GM23338 (cell line): ENCODE results near the gene METTL14. TPM values are rescaled to one million over a fixed set of nuclear protein-coding genes. Genes with fewer than 3 reads are reported as not detected.

Source experiments
- ATAC-seq: fragments of 200-7000 bp; cut with Tn5 transposase; 3 replicates; pipeline ENCODE4 v1.9.1; 2020
- DNase-seq: peaks from one replicate; pipeline ENCODE4 v3.0.0-alpha.2; 2015; ENCODE audit warnings: low spot score
- H2AFZ ChIP-seq: fragments of 200-600 bp; sonication (generic); 2 replicates; pipeline ENCODE4 v1.8.0; 2016; ENCODE audit warnings: antibody characterized with exemption, mild to moderate bottlenecking, moderate library complexity
- H3F3A ChIP-seq: fragments of 200-600 bp; sonication (generic); replicated peaks from 2 replicates; pipeline ENCODE4 v1.8.0; 2017; ENCODE audit warnings: antibody characterized with exemption, mixed run types, low read depth
- H3K27ac ChIP-seq: fragments of 200-600 bp; sonication (generic); 2 replicates; pipeline ENCODE4 v1.6.1; 2016; ENCODE audit warnings: low read depth
- H3K27me3 ChIP-seq: fragments of 200-600 bp; sonication (generic); 2 replicates; pipeline ENCODE4 v1.8.0; 2016; ENCODE audit warnings: mild to moderate bottlenecking, mixed run types, moderate library complexity; ENCODE audit not compliant: insufficient read depth
- H3K36me3 ChIP-seq: fragments of 200-600 bp; sonication (generic); 2 replicates; pipeline ENCODE4 v1.8.0; 2016; ENCODE audit warnings: mild to moderate bottlenecking; ENCODE audit not compliant: insufficient read depth
- H3K4me1 ChIP-seq: fragments of 200-600 bp; sonication (generic); 2 replicates; pipeline ENCODE4 v1.8.0; 2016; ENCODE audit warnings: mild to moderate bottlenecking, moderate library complexity; ENCODE audit not compliant: insufficient read depth
- H3K4me2 ChIP-seq: fragments of 200-600 bp; sonication (generic); 2 replicates; pipeline ENCODE4 v1.7.1; 2017; ENCODE audit warnings: mixed run types
- H3K4me3 ChIP-seq: fragments of 200-600 bp; sonication (generic); 2 replicates; pipeline ENCODE4 v1.6.1; 2016; ENCODE audit warnings: mixed run types
- H3K79me2 ChIP-seq: fragments of 200-600 bp; sonication (generic); replicated peaks from 2 replicates; pipeline ENCODE4 v1.8.0; 2017; ENCODE audit warnings: mild to moderate bottlenecking; ENCODE audit not compliant: insufficient read depth
- H3K9me2 ChIP-seq: fragments of 200-600 bp; sonication (generic); 2 replicates; pipeline ENCODE4 v1.8.0; 2017; ENCODE audit not compliant: insufficient read depth
- H4K20me1 ChIP-seq: fragments of 200-600 bp; sonication (generic); replicated peaks from 2 replicates; pipeline ENCODE4 v1.8.0; 2017; ENCODE audit warnings: mild to moderate bottlenecking; ENCODE audit not compliant: insufficient read depth
- H3K27ac Mint-ChIP-seq: 2 replicates; pipeline ENCODE4 v1.8.0; 2020; ENCODE audit warnings: inconsistent platforms, mild to moderate bottlenecking, moderate library complexity, mixed read lengths
- H3K27me3 Mint-ChIP-seq: 3 replicates; pipeline ENCODE4 v1.8.0; 2022; ENCODE audit warnings: low read depth, mild to moderate bottlenecking, moderate library complexity, mixed read lengths, inconsistent platforms; ENCODE audit not compliant: insufficient read depth, poor library complexity
- H3K36me3 Mint-ChIP-seq: 3 replicates; pipeline ENCODE4 v1.8.0; 2021; ENCODE audit warnings: low read depth, mild to moderate bottlenecking, inconsistent platforms, moderate library complexity, mixed read lengths
- H3K4me1 Mint-ChIP-seq: 3 replicates; pipeline ENCODE4 v1.8.0; 2020; ENCODE audit warnings: mild to moderate bottlenecking, inconsistent platforms, mixed read lengths
- H3K4me3 Mint-ChIP-seq: 3 replicates; pipeline ENCODE4 v1.8.0; 2021; ENCODE audit warnings: moderate library complexity, mild to moderate bottlenecking, inconsistent platforms, mixed read lengths
- H3K9me3 Mint-ChIP-seq: 3 replicates; pipeline ENCODE4 v1.8.0; 2020; ENCODE audit warnings: moderate library complexity, mild to moderate bottlenecking, inconsistent platforms, mixed read lengths
- CREB1 ChIP-seq: fragments of 250-450 bp; sonication (Bioruptor Pico); IDR thresholded peaks from 2 replicates; pipeline ENCODE4 v1.5.0; 2020; ENCODE audit warnings: low read depth, mild to moderate bottlenecking, moderate library complexity
- EZH2 ChIP-seq: fragments of 200-600 bp; sonication (generic); IDR thresholded peaks from one replicate; pipeline ENCODE4 v1.8.0; 2017; ENCODE audit warnings: antibody characterized with exemption, mild to moderate bottlenecking, low read depth; ENCODE audit not compliant: unreplicated experiment
- EZH2phosphoT487 ChIP-seq: fragments of 200-600 bp; sonication (generic); IDR thresholded peaks from one replicate; pipeline ENCODE4 v1.8.1; 2018; ENCODE audit warnings: antibody characterized with exemption; ENCODE audit not compliant: unreplicated experiment
- JUNB ChIP-seq: IDR thresholded peaks from one replicate; pipeline ENCODE4 v1.6.1; 2016; ENCODE audit warnings: antibody characterized with exemption; ENCODE audit not compliant: unreplicated experiment
- NANOG ChIP-seq: IDR thresholded peaks from 2 replicates; pipeline ENCODE4 v1.6.1; 2016; ENCODE audit warnings: antibody characterized with exemption, borderline replicate concordance
- POLR2AphosphoS5 ChIP-seq: IDR thresholded peaks from 2 replicates; pipeline ENCODE4 v1.6.1; 2016; ENCODE audit warnings: antibody characterized with exemption, low read depth
- STAT1 ChIP-seq: IDR thresholded peaks from one replicate; pipeline ENCODE4 v1.6.1; 2016; ENCODE audit warnings: antibody characterized with exemption; ENCODE audit not compliant: unreplicated experiment
- ZNF114 ChIP-seq: fragments of 250-450 bp; sonication (Bioruptor Pico); IDR thresholded peaks from 2 replicates; pipeline ENCODE4 v1.5.0; 2020; ENCODE audit warnings: mild to moderate bottlenecking, moderate library complexity
- ZNF331 ChIP-seq: fragments of 250-450 bp; sonication (Bioruptor Pico); IDR thresholded peaks from 2 replicates; pipeline ENCODE4 v1.5.0; 2020; ENCODE audit warnings: low read depth, mild to moderate bottlenecking, moderate library complexity
- polyA plus RNA-seq: library from polyadenylated mRNA; unstranded; fragments of >200 nt; fragmentation: Nextera tagmentation; extraction: Ambion mirVana; gene quantifications from 2 replicates; pipeline ENCODE4 v1.2.1, GENCODE V29; 2016
- total RNA-seq: library from RNA; depleted of rRNA; stranded (reverse); fragments of >200 nt; shearing (Covaris generic); gene quantifications from 2 replicates; pipeline ENCODE4 v1.2.3, GENCODE V29; 2014
- TF ChIP-seq, protein P1 (sequence below): IDR thresholded peaks from one replicate; pipeline ENCODE4 v1.6.1; 2018; ENCODE audit warnings: antibody characterized with exemption; ENCODE audit not compliant: unreplicated experiment
- TF ChIP-seq, protein P2 (sequence below): fragments of 250-450 bp; sonication (Bioruptor Pico); IDR thresholded peaks from 2 replicates; pipeline ENCODE4 v1.5.0; 2020; ENCODE audit warnings: mild to moderate bottlenecking, moderate library complexity
- TF ChIP-seq, protein P3 (sequence below), 2 experiments: fragments of 200-600 bp in 1 of 2; sonication (generic) in 1 of 2; conservative IDR thresholded peaks; 2 replicates each; pipeline versions ENCODE4 v1.5.1 to v1.6.1; 2016 to 2017; ENCODE audit warnings: antibody characterized with exemption in 2 of 2, low read depth in 2 of 2, mild to moderate bottlenecking in 2 of 2, moderate library complexity in 1 of 2
- TF ChIP-seq, protein P4 (sequence below): IDR thresholded peaks from 2 replicates; pipeline ENCODE4 v1.6.1; 2016; ENCODE audit warnings: antibody characterized with exemption

The METTL14 gene
- total and polyA plus RNA-seq, 2 experiments from 2014 or later = 39.3 to 56.8 TPM

DNA sequence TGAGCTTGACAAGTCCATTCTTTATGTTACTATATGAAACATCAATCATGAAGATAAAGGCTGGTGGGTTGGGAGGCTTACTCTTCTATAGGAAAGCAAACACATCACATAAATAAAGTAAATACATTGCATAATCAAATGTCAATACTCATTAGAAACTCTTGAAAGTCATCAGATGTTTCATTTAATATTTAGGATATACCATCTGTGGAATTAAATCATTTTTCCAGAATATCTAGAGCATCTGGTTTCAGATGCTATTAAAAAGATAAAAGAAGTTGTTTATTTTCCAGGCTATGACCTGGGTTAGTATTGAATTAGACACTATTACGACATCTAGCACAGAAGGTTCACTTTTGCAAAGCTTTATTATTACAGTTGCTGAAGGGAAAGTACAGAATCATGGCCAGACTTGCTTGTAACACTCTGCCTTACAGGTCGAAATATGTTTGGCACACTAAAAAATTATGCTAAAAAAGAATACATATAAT is 72.6 kb downstream of the METTL14 start:
- Mint-ChIP-seq H3K4me1 (peaks cover 20% of the 10 kb centered on the region; the same call in 2 of the 3 replicates), H3K36me3 (peaks cover 2% of the 10 kb centered on the region; the same call in 2 of the 3 replicates), H3K27me3 (no peaks in the 10 kb centered on the region), H3K4me3 (no peak overlapping the region), H3K27ac (no peak overlapping the region), H3K9me3 (no peaks in the 10 kb centered on the region)
- H3F3A ChIP-seq = no peaks in the 10 kb centered on the region
- H3K4me1 ChIP-seq = peaks cover 10% of the 10 kb centered on the region
- ATAC-seq = no peak
- no peak overlapping the region for H3K4me2 ChIP-seq
- 0 out of 2 replicates have a peak, but pooled peaks cover 4% of the 10 kb centered on the region for H3K36me3 ChIP-seq
- no peaks in the 10 kb centered on the region for H4K20me1 ChIP-seq
- no peaks in the 10 kb centered on the region for H3K27me3 ChIP-seq
- no peaks in the 10 kb centered on the region for H3K9me2 ChIP-seq
- H3K4me3 ChIP-seq = no peak overlapping the region
- DNase-seq = no peak
- TF ChIP-seq ZNF331 = no peak
- TF ChIP-seq, protein P1, sequence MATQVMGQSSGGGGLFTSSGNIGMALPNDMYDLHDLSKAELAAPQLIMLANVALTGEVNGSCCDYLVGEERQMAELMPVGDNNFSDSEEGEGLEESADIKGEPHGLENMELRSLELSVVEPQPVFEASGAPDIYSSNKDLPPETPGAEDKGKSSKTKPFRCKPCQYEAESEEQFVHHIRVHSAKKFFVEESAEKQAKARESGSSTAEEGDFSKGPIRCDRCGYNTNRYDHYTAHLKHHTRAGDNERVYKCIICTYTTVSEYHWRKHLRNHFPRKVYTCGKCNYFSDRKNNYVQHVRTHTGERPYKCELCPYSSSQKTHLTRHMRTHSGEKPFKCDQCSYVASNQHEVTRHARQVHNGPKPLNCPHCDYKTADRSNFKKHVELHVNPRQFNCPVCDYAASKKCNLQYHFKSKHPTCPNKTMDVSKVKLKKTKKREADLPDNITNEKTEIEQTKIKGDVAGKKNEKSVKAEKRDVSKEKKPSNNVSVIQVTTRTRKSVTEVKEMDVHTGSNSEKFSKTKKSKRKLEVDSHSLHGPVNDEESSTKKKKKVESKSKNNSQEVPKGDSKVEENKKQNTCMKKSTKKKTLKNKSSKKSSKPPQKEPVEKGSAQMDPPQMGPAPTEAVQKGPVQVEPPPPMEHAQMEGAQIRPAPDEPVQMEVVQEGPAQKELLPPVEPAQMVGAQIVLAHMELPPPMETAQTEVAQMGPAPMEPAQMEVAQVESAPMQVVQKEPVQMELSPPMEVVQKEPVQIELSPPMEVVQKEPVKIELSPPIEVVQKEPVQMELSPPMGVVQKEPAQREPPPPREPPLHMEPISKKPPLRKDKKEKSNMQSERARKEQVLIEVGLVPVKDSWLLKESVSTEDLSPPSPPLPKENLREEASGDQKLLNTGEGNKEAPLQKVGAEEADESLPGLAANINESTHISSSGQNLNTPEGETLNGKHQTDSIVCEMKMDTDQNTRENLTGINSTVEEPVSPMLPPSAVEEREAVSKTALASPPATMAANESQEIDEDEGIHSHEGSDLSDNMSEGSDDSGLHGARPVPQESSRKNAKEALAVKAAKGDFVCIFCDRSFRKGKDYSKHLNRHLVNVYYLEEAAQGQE = no peak
- TF ChIP-seq, protein P2, sequence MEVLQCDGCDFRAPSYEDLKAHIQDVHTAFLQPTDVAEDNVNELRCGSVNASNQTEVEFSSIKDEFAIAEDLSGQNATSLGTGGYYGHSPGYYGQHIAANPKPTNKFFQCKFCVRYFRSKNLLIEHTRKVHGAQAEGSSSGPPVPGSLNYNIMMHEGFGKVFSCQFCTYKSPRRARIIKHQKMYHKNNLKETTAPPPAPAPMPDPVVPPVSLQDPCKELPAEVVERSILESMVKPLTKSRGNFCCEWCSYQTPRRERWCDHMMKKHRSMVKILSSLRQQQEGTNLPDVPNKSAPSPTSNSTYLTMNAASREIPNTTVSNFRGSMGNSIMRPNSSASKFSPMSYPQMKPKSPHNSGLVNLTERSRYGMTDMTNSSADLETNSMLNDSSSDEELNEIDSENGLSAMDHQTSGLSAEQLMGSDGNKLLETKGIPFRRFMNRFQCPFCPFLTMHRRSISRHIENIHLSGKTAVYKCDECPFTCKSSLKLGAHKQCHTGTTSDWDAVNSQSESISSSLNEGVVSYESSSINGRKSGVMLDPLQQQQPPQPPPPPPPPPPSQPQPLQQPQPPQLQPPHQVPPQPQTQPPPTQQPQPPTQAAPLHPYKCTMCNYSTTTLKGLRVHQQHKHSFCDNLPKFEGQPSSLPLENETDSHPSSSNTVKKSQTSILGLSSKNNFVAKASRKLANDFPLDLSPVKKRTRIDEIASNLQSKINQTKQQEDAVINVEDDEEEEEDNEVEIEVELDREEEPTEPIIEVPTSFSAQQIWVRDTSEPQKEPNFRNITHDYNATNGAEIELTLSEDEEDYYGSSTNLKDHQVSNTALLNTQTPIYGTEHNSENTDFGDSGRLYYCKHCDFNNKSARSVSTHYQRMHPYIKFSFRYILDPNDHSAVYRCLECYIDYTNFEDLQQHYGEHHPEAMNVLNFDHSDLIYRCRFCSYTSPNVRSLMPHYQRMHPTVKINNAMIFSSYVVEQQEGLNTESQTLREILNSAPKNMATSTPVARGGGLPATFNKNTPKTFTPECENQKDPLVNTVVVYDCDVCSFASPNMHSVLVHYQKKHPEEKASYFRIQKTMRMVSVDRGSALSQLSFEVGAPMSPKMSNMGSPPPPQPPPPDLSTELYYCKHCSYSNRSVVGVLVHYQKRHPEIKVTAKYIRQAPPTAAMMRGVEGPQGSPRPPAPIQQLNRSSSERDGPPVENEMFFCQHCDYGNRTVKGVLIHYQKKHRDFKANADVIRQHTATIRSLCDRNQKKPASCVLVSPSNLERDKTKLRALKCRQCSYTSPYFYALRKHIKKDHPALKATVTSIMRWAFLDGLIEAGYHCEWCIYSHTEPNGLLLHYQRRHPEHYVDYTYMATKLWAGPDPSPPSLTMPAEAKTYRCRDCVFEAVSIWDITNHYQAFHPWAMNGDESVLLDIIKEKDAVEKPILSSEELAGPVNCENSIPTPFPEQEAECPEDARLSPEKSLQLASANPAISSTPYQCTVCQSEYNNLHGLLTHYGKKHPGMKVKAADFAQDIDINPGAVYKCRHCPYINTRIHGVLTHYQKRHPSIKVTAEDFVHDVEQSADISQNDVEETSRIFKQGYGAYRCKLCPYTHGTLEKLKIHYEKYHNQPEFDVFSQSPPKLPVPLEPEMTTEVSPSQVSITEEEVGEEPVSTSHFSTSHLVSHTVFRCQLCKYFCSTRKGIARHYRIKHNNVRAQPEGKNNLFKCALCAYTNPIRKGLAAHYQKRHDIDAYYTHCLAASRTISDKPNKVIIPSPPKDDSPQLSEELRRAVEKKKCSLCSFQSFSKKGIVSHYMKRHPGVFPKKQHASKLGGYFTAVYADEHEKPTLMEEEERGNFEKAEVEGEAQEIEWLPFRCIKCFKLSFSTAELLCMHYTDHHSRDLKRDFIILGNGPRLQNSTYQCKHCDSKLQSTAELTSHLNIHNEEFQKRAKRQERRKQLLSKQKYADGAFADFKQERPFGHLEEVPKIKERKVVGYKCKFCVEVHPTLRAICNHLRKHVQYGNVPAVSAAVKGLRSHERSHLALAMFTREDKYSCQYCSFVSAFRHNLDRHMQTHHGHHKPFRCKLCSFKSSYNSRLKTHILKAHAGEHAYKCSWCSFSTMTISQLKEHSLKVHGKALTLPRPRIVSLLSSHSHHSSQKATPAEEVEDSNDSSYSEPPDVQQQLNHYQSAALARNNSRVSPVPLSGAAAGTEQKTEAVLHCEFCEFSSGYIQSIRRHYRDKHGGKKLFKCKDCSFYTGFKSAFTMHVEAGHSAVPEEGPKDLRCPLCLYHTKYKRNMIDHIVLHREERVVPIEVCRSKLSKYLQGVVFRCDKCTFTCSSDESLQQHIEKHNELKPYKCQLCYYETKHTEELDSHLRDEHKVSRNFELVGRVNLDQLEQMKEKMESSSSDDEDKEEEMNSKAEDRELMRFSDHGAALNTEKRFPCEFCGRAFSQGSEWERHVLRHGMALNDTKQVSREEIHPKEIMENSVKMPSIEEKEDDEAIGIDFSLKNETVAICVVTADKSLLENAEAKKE (CRISPR knock-in tag) = no peak
- TF ChIP-seq JUNB = no peak
- TF ChIP-seq ZNF114 = no peak
- TF ChIP-seq, protein P3, sequence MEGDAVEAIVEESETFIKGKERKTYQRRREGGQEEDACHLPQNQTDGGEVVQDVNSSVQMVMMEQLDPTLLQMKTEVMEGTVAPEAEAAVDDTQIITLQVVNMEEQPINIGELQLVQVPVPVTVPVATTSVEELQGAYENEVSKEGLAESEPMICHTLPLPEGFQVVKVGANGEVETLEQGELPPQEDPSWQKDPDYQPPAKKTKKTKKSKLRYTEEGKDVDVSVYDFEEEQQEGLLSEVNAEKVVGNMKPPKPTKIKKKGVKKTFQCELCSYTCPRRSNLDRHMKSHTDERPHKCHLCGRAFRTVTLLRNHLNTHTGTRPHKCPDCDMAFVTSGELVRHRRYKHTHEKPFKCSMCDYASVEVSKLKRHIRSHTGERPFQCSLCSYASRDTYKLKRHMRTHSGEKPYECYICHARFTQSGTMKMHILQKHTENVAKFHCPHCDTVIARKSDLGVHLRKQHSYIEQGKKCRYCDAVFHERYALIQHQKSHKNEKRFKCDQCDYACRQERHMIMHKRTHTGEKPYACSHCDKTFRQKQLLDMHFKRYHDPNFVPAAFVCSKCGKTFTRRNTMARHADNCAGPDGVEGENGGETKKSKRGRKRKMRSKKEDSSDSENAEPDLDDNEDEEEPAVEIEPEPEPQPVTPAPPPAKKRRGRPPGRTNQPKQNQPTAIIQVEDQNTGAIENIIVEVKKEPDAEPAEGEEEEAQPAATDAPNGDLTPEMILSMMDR (conservative IDR thresholded peaks at IDR 0.05; ENCODE audit: low read depth in 2 of 2) = no peak
- TF ChIP-seq, protein P4, sequence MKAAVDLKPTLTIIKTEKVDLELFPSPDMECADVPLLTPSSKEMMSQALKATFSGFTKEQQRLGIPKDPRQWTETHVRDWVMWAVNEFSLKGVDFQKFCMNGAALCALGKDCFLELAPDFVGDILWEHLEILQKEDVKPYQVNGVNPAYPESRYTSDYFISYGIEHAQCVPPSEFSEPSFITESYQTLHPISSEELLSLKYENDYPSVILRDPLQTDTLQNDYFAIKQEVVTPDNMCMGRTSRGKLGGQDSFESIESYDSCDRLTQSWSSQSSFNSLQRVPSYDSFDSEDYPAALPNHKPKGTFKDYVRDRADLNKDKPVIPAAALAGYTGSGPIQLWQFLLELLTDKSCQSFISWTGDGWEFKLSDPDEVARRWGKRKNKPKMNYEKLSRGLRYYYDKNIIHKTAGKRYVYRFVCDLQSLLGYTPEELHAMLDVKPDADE = no peak
- no peak for TF ChIP-seq POLR2AphosphoS5
- TF ChIP-seq STAT1 = no peak
- TF ChIP-seq EZH2phosphoT487 = no peak
- no peak for TF ChIP-seq EZH2
- TF ChIP-seq NANOG = no peak
- TF ChIP-seq CREB1 (CRISPR knock-in tag) = no peak
- no peak overlapping the region for H3K27ac ChIP-seq
- H3K79me2 ChIP-seq = no peaks in the 10 kb centered on the region
- no peak overlapping the region for H2AFZ ChIP-seq
